Large intestine (tissue), 3 donors: Measurements from ENCODE around the gene NLN. TPM values are rescaled to one million over a fixed set of nuclear protein-coding genes. Genes with fewer than 3 reads are reported as not detected.
"Not testable (repeated sequence)": the region's sequence is repeated elsewhere in the genome, so short reads cannot be mapped to it uniquely, and the experiment has no call there.

Experiments used
- DNase-seq, 2 donors: peaks; one replicate each; pipeline versions ENCODE4 v3.0.0 to v3.0.0-alpha.2; 2013
- H3K27ac ChIP-seq: one replicate; pipeline ENCODE4 v1.5.1; 2013; ENCODE audit warnings: low read length
- H3K27me3 ChIP-seq: 2 replicates; pipeline ENCODE4 v1.6.1; 2013; ENCODE audit warnings: low read length; ENCODE audit not compliant: control insufficient read depth, insufficient read depth
- H3K36me3 ChIP-seq: 2 replicates; pipeline ENCODE4 v1.6.1; 2013; ENCODE audit warnings: low read length; ENCODE audit not compliant: control insufficient read depth, insufficient read depth
- H3K4me1 ChIP-seq: one replicate; pipeline ENCODE4 v1.6.1; 2013; ENCODE audit warnings: low read length; ENCODE audit not compliant: control insufficient read depth, insufficient read depth
- H3K4me3 ChIP-seq: one replicate; pipeline ENCODE4 v1.5.1; 2013; ENCODE audit warnings: low read length
- H3K9me3 ChIP-seq: one replicate; pipeline ENCODE4 v1.6.1; 2013; ENCODE audit warnings: mild to moderate bottlenecking, low read depth, low read length, moderate library complexity; ENCODE audit not compliant: control insufficient read depth
- WGBS: methylation state at CpG from one replicate; pipeline ENCODE4 v1.1.5; 2013; ENCODE audit warnings: low lambda C conversion rate; ENCODE audit not compliant: insufficient coverage; 5-methylcytosine and 5-hydroxymethylcytosine counted together
- polyA plus RNA-seq: library from polyadenylated mRNA; unstranded; fragments of 120-200 nt; gene quantifications from one replicate; pipeline ENCODE4 v1.2.1, GENCODE V29; 2013

Gene NLN
- polyA plus RNA-seq, 1 donor = 11.8 TPM

DNA sequence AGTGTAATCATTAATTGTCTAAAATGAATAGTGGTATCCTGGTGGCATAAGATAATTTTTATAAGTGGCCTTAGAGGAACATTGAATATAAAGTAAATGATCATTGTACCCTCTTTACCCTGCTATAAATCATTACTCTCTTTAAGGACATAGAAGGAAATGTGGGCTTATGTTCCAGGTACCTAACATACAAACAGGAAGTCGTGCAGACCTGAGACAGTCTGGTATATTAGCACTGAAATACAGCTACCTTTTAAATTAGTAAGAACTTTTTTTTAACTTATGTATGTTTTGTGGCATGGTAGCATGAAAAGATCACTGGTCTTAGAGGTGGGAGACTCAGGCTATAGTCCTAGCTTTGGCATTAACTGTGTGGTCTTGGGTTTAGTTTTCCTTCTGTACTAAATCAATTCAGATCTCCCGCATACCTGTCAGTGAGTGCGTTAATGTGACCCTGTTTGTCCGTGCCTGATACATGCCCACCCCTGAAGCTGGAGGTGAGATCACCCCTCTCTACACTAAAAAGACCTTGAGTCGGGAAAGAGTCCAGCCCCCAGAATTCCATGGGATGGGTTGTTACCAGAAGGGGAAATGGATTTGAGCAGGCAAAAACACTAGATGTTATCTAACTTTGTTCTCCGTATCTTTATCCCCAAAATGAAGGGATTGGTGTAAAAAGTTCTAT, 145.0 kb downstream of the NLN start:
- no CpG with 5 or more reads among the region's 6 CpGs for WGBS
- no peak for DNase-seq

DNA sequence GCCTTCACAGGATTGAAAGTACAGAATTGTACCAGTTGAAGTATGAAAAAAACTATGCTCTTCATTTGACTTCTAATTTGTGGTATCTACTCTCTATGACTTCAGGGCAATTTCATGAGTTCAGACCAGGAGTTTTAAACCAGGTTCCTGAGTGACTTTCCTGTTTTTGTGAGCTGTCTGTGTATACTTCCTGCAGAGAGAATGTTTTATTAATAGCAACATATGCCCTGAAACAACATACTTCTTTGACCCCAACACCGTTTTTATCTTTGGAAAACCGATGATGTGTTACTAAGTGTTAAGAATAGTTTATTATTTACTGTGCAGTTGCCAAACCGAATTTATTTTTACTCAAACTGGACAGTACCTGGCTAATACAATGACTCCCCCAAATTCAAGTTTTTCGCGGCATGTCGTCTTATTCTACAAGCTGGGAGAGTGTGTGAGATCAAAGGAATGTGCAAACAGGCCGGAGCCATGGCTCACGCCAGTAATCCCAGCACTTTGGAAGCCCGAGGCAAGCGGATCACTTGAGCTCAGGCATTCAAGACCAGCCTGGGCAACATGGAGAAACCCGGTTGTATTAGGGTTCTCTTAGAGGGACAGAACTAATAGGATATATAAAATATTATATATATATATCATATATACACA, 145.7 kb downstream of the NLN start:
- WGBS = 60% methylated on average over 1 of the region's 11 CpGs
- no peak for DNase-seq
- Histone ChIP-seq H3K4me3 (no peak overlapping the region), H3K36me3 (no peaks in the 10 kb centered on the region), H3K9me3 (no peaks in the 10 kb centered on the region), H3K27me3 (peaks cover 24% of the 10 kb centered on the region), H3K27ac (no peak overlapping the region), H3K4me1 (no peaks in the 10 kb centered on the region)

More for the DNA sequence above, 145.0 kb downstream of the NLN start:
- Histone ChIP-seq H3K9me3 (no peaks in the 10 kb centered on the region), H3K4me1 (no peaks in the 10 kb centered on the region), H3K27me3 (peaks cover 20% of the 10 kb centered on the region), H3K4me3 (no peak overlapping the region), H3K27ac (no peak overlapping the region), H3K36me3 (no peaks in the 10 kb centered on the region)

DNA sequence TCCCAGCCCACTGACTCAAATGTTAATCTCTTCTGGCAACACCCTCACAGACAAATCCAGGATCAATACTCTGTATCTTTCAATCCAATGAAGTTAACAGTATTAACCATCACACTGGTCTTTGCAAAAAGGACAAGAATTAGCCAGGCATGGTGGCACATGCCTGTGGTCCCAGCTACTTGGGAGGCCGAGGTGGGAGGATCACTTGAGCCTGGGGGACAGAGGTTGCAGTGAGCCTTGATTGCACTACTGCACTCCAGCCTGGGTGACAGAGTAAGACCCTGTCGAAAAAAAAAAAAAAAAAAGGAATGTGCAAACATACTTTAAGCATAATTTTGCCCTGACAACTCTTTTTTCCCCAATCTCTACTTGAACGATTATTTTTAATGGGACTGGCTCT, 146.5 kb downstream of the NLN start:
- Histone ChIP-seq H3K4me3 (no peak overlapping the region), H3K36me3 (no peaks in the 10 kb centered on the region), H3K27me3 (peaks cover 29% of the 10 kb centered on the region), H3K9me3 (no peaks in the 10 kb centered on the region), H3K27ac (no peak overlapping the region), H3K4me1 (no peaks in the 10 kb centered on the region)
- WGBS = no CpG with 5 or more reads among the region's 3 CpGs
- no peak for DNase-seq

DNA sequence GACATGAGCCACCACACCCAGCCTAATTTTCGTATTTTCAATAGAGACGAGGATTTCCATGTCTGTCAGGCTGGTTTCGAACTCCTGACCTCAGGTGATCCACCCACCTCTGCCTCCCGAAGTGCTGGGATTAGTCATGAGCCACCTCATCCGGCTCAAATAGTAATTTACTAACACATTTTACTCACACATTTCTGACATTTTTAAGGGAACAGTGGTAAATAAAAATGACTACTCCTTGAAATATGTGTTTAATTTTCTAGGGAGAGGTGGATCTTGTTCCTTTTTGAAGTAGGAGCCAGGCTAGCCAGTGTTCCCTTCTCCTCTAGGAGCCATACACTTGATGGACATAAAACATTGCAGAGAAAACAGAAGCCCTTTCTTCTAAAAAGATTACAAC, 149.2 kb downstream of the NLN start:
- H3K4me1 ChIP-seq = no peaks in the 10 kb centered on the region

DNA sequence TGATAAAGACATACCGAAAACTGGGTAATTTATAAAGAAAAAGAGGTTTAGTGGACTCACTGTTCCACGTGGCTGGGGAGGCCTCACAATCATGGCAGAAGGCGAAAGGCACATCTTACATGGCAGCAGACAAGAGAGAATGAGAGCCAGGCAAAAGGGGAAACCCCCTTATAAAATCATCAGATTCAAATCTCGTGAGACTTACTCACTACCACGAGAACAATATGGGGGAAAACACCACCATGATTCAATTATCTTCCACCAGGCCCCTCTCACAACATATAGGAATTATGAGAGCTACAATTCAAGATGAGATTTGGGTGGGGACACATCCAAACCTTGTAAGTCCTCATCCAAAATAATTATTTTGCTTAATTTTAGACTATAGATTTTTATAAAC, 149.8 kb downstream of the NLN start:
- not testable (repeated sequence) for H3K9me3 ChIP-seq, H3K4me3 ChIP-seq, H3K4me1 ChIP-seq, H3K36me3 ChIP-seq, DNase-seq, H3K27ac ChIP-seq
- 100% methylated on average over 2 of the region's 5 CpGs for WGBS
- peaks cover 23% of the 10 kb centered on the region for H3K27me3 ChIP-seq

More for the DNA sequence above, 149.2 kb downstream of the NLN start:
- Histone ChIP-seq H3K4me3 (no peak overlapping the region), H3K27me3 (peaks cover 19% of the 10 kb centered on the region), H3K27ac (no peak overlapping the region), H3K9me3 (no peaks in the 10 kb centered on the region), H3K36me3 (no peaks in the 10 kb centered on the region)
- no CpG with 5 or more reads among the region's 5 CpGs for WGBS
- no peak for DNase-seq

DNA sequence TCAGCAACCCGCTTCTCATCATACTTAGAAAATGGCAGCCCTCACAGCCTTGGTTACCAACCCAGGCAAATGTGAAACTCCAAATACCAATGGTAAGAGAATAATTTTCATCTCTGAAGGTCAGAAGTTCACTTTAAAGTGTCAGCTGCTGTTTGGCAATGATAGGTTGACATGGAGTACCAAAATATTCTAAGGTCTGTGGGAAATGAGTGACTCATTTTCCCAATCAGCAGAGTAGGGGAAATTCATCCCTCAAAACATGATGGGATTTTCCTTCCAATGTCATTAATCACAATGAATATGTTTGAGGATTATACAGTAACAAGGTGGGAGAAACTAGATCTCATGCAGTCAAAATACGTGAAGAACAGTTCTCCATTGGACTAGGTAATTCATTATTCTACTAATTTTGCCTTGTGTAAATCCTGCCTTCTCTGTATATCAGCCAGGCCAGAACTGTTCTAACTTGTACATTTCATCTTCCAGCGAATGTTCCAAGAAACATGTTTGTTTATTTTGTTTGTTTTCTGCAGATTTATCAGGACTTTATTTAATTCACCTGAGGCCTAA, 151.3 kb downstream of the NLN start:
- no peak overlapping the region for H3K4me3 ChIP-seq
- H3K4me1 ChIP-seq = no peaks in the 10 kb centered on the region
- no peaks in the 10 kb centered on the region for H3K36me3 ChIP-seq
- WGBS = 100% methylated on average over 1 of the region's 3 CpGs
- peaks cover 16% of the 10 kb centered on the region for H3K27me3 ChIP-seq
- peaks cover 4% of the 10 kb centered on the region for H3K9me3 ChIP-seq
- no peak overlapping the region for H3K27ac ChIP-seq
- no peak for DNase-seq

DNA sequence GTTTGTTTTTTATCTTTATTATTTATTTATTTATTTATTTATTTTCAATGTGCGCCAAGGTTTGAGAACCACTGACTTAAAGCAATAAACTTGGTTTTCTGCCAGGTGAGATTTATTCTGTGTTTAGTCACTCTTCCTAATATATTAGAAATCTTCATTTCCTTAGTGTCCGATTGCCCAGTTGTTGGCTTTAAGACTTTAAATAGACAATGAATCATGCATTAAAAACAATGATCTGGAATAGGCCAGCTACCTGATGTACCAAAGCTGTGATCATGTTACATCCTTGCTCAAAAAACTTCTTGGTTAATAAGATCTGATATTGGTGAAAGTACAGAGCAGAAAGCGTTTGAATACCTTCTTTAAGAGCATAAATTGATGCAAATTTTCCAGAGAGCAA, 152.2 kb downstream of the NLN start:
- peaks cover 16% of the 10 kb centered on the region for H3K27me3 ChIP-seq
- no peak overlapping the region for H3K4me3 ChIP-seq
- no peaks in the 10 kb centered on the region for H3K4me1 ChIP-seq
- 100% methylated on average over 1 of the region's 3 CpGs for WGBS
- DNase-seq = no peak
- H3K27ac ChIP-seq = no peak overlapping the region
- H3K36me3 ChIP-seq = no peaks in the 10 kb centered on the region
- H3K9me3 ChIP-seq = peaks cover 4% of the 10 kb centered on the region

DNA sequence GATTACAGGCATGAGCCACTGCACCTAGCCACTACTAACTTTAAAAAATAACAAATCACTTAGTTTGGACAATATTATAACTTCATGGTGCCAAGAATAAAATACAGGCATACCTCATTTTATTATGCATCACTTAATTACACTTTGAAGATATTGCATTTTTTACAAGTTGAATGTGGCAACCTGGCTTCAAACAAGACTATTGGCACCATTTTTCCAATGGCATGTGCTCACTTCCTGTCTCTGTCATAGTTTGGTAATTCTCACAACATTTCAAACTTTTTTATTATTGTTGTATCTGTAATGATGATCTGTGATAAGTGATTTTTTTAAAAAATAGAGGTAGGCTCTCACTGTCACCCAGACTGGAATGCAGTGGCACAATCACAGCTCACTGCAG, 154.5 kb downstream of the NLN start:
- peaks cover 4% of the 10 kb centered on the region for H3K9me3 ChIP-seq
- H3K36me3 ChIP-seq = no peaks in the 10 kb centered on the region
- H3K27ac ChIP-seq = no peak overlapping the region
- DNase-seq = no peak
- no peak overlapping the region for H3K4me3 ChIP-seq
- H3K27me3 ChIP-seq = peaks cover 16% of the 10 kb centered on the region
- H3K4me1 ChIP-seq = no peaks in the 10 kb centered on the region

DNA sequence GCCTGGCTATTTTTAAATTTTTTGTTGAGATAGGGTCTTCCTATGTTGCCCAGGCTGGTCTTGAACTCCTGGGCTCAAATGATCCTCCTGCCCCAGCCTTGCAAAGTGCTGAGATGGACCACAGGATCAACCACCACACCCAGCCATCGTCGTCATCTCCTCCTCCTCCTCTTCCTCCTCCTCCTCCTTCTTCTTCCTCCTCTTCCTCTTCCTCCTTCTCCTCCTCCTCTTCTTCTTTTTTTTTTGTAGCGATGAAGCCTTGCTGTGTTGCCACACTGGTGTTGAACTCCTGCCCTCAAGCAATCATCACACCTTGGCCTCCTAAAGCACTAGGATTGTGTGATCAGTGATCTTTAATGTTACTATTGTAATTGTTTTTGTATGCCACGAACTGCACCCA, 155.0 kb downstream of the NLN start:
- H3K4me3 ChIP-seq = no peak overlapping the region
- peaks cover 16% of the 10 kb centered on the region for H3K27me3 ChIP-seq
- peaks cover 5% of the 10 kb centered on the region for H3K9me3 ChIP-seq
- no peak for DNase-seq
- H3K4me1 ChIP-seq = no peaks in the 10 kb centered on the region
- 100% methylated on average over 3 of the region's 4 CpGs for WGBS
- no peaks in the 10 kb centered on the region for H3K36me3 ChIP-seq
- no peak overlapping the region for H3K27ac ChIP-seq
